Kidney (tissue), 14 donors: Measurements from ENCODE around the gene RERE. TPM values are rescaled to one million over a fixed set of nuclear protein-coding genes. Genes with fewer than 3 reads are reported as not detected.

Experiments used
- DNase-seq, 5 donors: peaks; one replicate each; pipeline ENCODE4 v3.0.0-alpha.2; 2013 to 2020
- FAIRE-seq: peaks from 2 replicates; lab custom pipeline; 2012; peaks lifted over from hg19 to GRCh38; lab: Jason Lieb, UNC
- H3K27ac ChIP-seq, 2 donors: one replicate each; pipeline ENCODE4 v1.7.0; 2013; ENCODE audit warnings: low read depth in 2 of 2, low read length in 2 of 2, inconsistent platforms in 1 of 2
- H3K27me3 ChIP-seq: one replicate; pipeline ENCODE4 v1.7.1; 2013; ENCODE audit warnings: low read length, inconsistent platforms; ENCODE audit not compliant: control insufficient read depth, insufficient read depth
- H3K36me3 ChIP-seq, 3 donors: one replicate each; pipeline versions ENCODE4 v1.7.0 to v1.7.1; 2013; ENCODE audit warnings: low read length in 3 of 3, control low read depth in 1 of 3, inconsistent platforms in 1 of 3; ENCODE audit not compliant: insufficient read depth in 3 of 3, control insufficient read depth in 2 of 3
- H3K4me1 ChIP-seq, 3 donors: one replicate each; pipeline versions ENCODE4 v1.7.0 to v1.7.1; 2013; ENCODE audit warnings: low read length in 3 of 3, inconsistent platforms in 1 of 3, low read depth in 1 of 3; ENCODE audit not compliant: control insufficient read depth in 2 of 3, insufficient read depth in 2 of 3
- H3K4me3 ChIP-seq, 3 donors: one replicate each; pipeline versions ENCODE4 v1.7.0 to v1.8.1; 2013; ENCODE audit warnings: low read length in 3 of 3, control low read depth in 1 of 3, inconsistent platforms in 1 of 3
- H3K9ac ChIP-seq, 3 donors: one replicate each; pipeline versions ENCODE4 v1.7.0 to v1.7.1; 2013; ENCODE audit warnings: low read length in 3 of 3, control low read depth in 1 of 3, inconsistent platforms in 1 of 3
- H3K9me3 ChIP-seq, 3 donors: one replicate each; pipeline versions ENCODE4 v1.7.0 to v1.7.1; 2013; ENCODE audit warnings: low read length in 3 of 3, control low read depth in 1 of 3, inconsistent platforms in 1 of 3; ENCODE audit not compliant: control insufficient read depth in 2 of 3, insufficient read depth in 1 of 3
- intact Hi-C: fragments of 100-400 bp; cut with DNase I; formaldehyde crosslinking; loops from one replicate; pipeline ENCODE4 v1.11.1; 2022
- polyA plus RNA-seq: library from polyadenylated mRNA; stranded (reverse); fragments of 350-450 nt; fragmentation: Illumina TruSeq; extraction: RNeasy Lipid Tissue Mini Kit (QIAGEN cat#74804); gene quantifications from one replicate; pipeline ENCODE4 v1.2.3, GENCODE V29; 2014; ENCODE audit warnings: low read depth, low replicate concordance; ENCODE audit not compliant: insufficient read depth
- total RNA-seq: library from RNA; stranded (reverse); fragmentation: NEBNext Ultra II Directional; extraction: Animal tissue kit (Norgen Biotek cat#: 25700); gene quantifications from one replicate; pipeline ENCODE4 v1.2.1, GENCODE V29; 2021
- TF ChIP-seq, protein P1 (sequence below): IDR thresholded peaks from 3 replicates; pipeline ENCODE4 v1.5.1; 2012; ENCODE audit warnings: mild to moderate bottlenecking, moderate library complexity, borderline replicate concordance; ENCODE audit not compliant: insufficient read depth; ENCODE audit errors: extremely low read depth
- donor health status: control.
- donor health status: control.
- donor health status: control.
- donor health status: control.
- donor health status: control.
- donor health status: DM: yes; HTN: yes; CAD: no.
- donor health status: Normal renal cell carcinoma (clear cell type).

RERE gene
- total and polyA plus RNA-seq, 2 donors from 2014 or later: 37.2 to 176 TPM

DNA sequence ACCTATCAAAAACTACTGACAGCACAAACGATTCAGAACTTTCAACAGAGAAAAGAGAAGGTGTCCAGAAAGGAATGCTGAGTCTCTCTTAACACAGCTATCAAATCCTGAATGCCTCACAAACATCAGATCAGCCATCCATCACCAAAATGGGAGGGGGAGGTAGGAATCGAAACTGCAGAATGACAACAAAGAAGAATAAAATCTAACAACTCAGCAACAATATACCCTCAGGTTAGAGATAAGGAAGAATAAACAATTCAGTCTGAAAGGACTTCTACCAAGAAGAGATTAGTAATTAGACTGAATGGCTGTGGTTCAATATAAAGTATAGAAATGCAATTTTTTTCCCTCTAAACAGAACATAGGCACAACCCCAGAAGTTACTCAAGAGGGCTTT lies 94.4 kb downstream of the RERE start:
- Histone ChIP-seq H3K4me1 (peaks cover 2 to 4% (median 4%) of the 10 kb centered on the region in 3 donors), H3K27ac (no peak overlapping the region), H3K27me3 (no peaks in the 10 kb centered on the region), H3K36me3 (no peaks in the 10 kb centered on the region), H3K9me3 (no peaks in the 10 kb centered on the region), H3K4me3 (no peak overlapping the region), H3K9ac (no peak overlapping the region)
- intact Hi-C loops: loop anchor here (10.0 kb wide), 1 partner anchor 168 kb away; no protein-coding TSS in a partner anchor
- DNase-seq (peak in 1 of 5 donors; percentile 43), FAIRE-seq (no peak)
- TF ChIP-seq, protein P1, sequence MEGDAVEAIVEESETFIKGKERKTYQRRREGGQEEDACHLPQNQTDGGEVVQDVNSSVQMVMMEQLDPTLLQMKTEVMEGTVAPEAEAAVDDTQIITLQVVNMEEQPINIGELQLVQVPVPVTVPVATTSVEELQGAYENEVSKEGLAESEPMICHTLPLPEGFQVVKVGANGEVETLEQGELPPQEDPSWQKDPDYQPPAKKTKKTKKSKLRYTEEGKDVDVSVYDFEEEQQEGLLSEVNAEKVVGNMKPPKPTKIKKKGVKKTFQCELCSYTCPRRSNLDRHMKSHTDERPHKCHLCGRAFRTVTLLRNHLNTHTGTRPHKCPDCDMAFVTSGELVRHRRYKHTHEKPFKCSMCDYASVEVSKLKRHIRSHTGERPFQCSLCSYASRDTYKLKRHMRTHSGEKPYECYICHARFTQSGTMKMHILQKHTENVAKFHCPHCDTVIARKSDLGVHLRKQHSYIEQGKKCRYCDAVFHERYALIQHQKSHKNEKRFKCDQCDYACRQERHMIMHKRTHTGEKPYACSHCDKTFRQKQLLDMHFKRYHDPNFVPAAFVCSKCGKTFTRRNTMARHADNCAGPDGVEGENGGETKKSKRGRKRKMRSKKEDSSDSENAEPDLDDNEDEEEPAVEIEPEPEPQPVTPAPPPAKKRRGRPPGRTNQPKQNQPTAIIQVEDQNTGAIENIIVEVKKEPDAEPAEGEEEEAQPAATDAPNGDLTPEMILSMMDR: no peak

DNA sequence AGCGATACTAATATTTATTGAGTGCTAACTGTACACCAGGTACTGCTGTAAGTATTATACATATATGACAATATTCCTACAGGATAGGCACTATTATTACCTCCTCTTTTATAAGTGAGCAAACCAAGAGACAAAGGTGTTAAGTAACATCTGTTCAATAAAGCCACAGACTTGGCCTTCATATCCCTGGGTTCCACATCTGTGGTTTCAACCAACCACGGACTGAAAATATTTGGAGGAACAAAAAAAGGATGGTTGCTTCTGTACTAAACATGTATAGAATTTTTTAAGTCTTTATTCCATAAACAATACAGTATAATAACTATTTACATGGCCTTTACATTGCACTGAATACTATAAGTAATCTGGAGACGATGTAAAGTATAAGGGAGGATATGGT lies 95.1 kb downstream of the RERE start:
- intact Hi-C loops: loop anchor here (10.0 kb wide), 1 partner anchor 168 kb away; no protein-coding TSS in a partner anchor
- TF ChIP-seq, protein P1: no peak
- Histone ChIP-seq H3K4me3 (no peak overlapping the region), H3K4me1 (peaks cover 2 to 4% (median 4%) of the 10 kb centered on the region in 3 donors), H3K9me3 (no peaks in the 10 kb centered on the region), H3K36me3 (no peaks in the 10 kb centered on the region), H3K9ac (no peak overlapping the region), H3K27ac (no peak overlapping the region), H3K27me3 (no peaks in the 10 kb centered on the region)
- no peak for FAIRE-seq
- no peak for DNase-seq

DNA sequence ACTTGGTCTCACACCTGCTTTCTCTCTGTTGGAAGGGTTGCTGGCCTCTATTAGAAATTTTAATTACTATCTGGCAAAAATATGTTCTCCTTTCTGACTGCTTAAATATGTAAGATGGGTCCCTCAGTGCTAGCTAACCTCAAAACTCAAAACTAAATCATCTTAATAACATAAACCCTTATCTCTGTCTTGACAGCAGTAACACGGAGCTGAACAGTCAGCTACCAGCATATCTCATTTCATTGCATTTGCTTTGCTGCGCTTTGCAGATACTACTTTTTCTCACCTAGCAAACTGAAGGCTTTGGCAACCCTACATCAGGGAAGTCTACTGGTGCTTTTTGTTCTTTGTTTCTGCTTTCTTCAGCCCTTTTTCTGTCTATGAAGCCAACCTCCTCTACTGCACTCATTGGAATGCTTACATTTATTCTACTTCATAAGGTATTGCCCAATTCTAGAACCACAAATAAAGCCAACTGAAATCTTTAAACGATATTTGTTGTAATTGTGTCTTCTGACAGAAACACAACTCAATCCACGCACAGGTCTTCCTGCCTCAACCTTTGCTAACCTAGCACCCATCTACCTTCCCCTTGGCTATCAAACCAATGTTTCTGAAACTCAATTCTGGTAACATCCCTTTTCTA lies 95.6 kb downstream of the RERE start:
- Histone ChIP-seq H3K27me3 (no peaks in the 10 kb centered on the region), H3K27ac (no peak overlapping the region), H3K4me3 (no peak overlapping the region), H3K9me3 (no peaks in the 10 kb centered on the region), H3K4me1 (peaks cover 2 to 4% (median 3%) of the 10 kb centered on the region in 3 donors), H3K9ac (no peak overlapping the region), H3K36me3 (no peaks in the 10 kb centered on the region)
- no peak for FAIRE-seq
- DNase-seq: no peak
- intact Hi-C loops: loop anchor here (10.0 kb wide), 1 partner anchor 167 kb away; no protein-coding TSS in a partner anchor
- TF ChIP-seq, protein P1: no peak

DNA sequence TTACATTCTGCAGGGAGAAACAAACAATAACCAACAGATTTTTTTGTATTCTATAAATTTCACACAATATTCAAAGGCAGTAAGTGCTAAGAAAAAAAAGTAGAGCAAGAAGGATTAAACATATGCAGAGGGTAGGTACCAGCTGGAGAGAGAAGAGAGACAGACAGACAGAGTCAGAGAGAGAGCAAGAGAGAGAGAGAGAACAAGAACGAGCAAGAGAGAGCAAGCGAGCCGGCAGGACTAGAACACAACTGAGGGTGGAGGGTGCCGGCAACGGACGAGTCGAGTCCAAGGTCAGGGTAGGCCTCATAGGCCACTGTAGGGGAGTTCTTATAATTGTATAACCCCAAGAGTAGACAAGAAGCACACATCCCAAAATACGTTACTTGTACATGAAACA lies 97.1 kb downstream of the RERE start:
- H3K27me3 ChIP-seq: no peaks in the 10 kb centered on the region
- H3K4me3 ChIP-seq: no peak overlapping the region
- intact Hi-C loops: loop anchor here (10.0 kb wide), 1 partner anchor 166 kb away; no protein-coding TSS in a partner anchor
- no peaks in the 10 kb centered on the region for H3K9me3 ChIP-seq
- DNase-seq (no peak), FAIRE-seq (no peak)
- no peaks in the 10 kb centered on the region for H3K36me3 ChIP-seq
- TF ChIP-seq, protein P1: no peak
- H3K4me1 ChIP-seq: peaks cover 0 to 2% (median 2%) of the 10 kb centered on the region in 3 donors
- H3K9ac ChIP-seq: no peak overlapping the region
- H3K27ac ChIP-seq: no peak overlapping the region
